ENCODE results near the gene TUBE1.

TUBE1 gene

DNA sequence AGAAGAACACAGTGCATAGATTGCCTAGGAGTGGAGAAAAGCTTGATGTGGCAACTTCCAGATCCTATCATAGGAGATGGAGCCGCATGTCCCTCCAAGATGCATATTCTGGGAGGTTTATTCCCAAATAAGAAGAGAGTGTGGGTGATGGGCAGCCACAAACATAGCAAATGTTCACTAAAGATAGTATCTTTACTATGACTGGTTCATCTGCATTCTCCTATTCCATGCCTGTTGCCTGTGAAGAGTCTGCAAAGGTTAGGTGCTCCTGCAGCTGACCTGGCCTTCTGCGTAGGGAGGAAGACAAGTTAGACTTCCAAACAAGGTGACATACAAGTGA, 47.9 kb downstream of the TUBE1 start:
- H3K4me1 Mint-ChIP-seq: peaks cover 15% of the 10 kb centered on the region
- H3K27me3 Mint-ChIP-seq: no peaks in the 10 kb centered on the region
- no peaks in the 10 kb centered on the region for H3K9me3 Mint-ChIP-seq
- no peak for DNase-seq (ENCODE audit: low spot score in 2 of 2)
- H3K4me3 Mint-ChIP-seq: no peak overlapping the region
- no peak overlapping the region for H3K27ac Mint-ChIP-seq (ENCODE audit: low read depth)
- ATAC-seq (replicated peaks; ENCODE audit: extremely low read depth, poor library complexity, severe bottlenecking): no peak
- H3K36me3 Mint-ChIP-seq (ENCODE audit: insufficient read depth): peaks cover 3% of the 10 kb centered on the region

DNA sequence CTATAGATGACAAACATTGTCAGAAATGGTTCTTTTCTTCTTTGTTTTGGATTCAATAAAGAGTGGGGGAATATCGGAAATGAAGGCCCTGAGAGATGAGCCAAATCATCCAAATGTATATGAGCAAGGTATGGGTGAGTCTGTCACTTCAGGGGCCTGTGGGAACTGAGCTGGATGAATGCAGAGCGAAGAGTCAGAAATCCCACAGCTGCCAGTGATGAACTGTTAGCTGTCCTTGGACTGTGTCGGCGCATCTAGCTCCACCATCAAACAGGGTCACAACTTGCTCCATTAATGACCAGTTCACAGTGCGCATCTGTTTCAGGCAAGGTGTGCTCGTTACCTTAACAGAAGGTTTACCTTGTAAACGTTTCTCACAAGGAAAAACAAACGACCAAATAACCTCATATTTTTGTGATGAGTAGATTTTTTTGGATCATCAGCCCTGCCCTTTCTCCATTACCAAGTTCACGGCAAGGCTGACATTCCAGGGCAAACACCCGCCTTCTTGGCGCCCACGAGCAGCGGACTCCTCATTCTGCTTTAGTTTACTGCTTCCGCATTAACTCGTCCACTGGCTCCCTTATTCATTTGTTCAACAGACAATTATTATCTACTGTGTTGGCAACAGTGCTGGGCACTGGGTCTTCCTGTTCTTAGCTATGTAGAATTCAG, 48.4 kb downstream of the TUBE1 start:
- Mint-ChIP-seq H3K4me3 (no peak overlapping the region), H3K36me3 (ENCODE audit: insufficient read depth) (peaks cover 3% of the 10 kb centered on the region), H3K4me1 (peaks cover 15% of the 10 kb centered on the region), H3K9me3 (no peaks in the 10 kb centered on the region), H3K27me3 (no peaks in the 10 kb centered on the region), H3K27ac (ENCODE audit: low read depth) (no peak overlapping the region)
- DNase-seq (ENCODE audit: low spot score in 2 of 2): no peak
- ATAC-seq (replicated peaks; ENCODE audit: extremely low read depth, poor library complexity, severe bottlenecking): no peak

DNA sequence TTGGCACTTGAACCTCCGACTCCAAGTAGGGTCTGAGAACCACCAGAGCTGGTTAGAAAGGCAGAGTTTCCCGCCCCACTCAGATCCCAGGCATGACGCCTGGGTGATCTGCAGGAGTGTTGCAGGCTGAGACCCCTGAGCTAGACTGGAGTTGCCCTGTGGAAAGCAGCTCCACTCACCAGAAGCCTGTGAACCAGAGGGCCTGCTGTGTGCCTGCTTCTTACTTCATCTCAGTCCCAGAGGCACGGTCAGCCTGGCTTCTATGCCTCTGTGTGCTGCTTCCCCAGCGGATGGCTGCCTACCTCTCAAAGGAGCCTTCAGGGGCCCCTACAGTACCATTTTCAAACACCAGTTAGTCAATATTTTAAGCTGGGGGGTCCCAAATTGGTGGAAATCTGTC, 49.0 kb downstream of the TUBE1 start:
- no peaks in the 10 kb centered on the region for H3K9me3 Mint-ChIP-seq
- H3K36me3 Mint-ChIP-seq (ENCODE audit: insufficient read depth): peaks cover under 1% of the 10 kb centered on the region
- DNase-seq (ENCODE audit: low spot score in 2 of 2): no peak
- no peaks in the 10 kb centered on the region for H3K27me3 Mint-ChIP-seq
- H3K4me1 Mint-ChIP-seq: peaks cover 15% of the 10 kb centered on the region
- ATAC-seq (replicated peaks; ENCODE audit: extremely low read depth, poor library complexity, severe bottlenecking): no peak
- H3K27ac Mint-ChIP-seq (ENCODE audit: low read depth): no peak overlapping the region
- no peak overlapping the region for H3K4me3 Mint-ChIP-seq

GRCh38 chr6:112037783-112038216, 49.5 kb downstream of the TUBE1 start:
- no peak for ATAC-seq (replicated peaks; ENCODE audit: extremely low read depth, poor library complexity, severe bottlenecking)
- Mint-ChIP-seq H3K27me3 (no peaks in the 10 kb centered on the region), H3K4me3 (no peak overlapping the region), H3K4me1 (peaks cover 14% of the 10 kb centered on the region), H3K9me3 (no peaks in the 10 kb centered on the region), H3K36me3 (ENCODE audit: insufficient read depth) (no peaks in the 10 kb centered on the region), H3K27ac (ENCODE audit: low read depth) (no peak overlapping the region)
- DNase-seq (ENCODE audit: low spot score in 2 of 2): no peak

DNA sequence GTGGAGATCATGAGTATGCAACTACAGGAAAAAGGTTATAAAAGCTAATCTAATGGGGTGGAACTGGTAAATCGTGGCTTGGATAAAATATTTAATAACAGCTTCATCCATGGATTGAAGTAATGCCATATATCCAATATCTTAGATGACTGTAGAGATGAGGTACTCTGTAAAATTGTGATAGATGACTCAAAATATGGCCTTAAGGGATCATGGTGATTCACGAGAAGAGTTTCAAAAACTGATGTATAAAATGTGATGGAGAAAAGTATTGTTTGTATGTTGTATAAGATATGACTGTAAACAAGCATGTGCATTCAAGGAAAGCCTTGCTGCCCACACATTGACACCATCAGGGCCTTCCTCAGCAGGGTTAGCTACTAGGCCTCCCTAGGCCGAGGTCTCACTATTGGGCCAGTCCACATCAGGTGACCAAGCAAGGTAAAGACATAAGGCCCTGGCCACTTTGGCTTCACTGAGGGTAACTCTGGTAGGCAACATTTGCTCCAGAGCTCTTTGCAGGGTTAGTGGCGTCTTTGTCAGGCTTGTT, 51.1 kb downstream of the TUBE1 start:
- H3K4me3 Mint-ChIP-seq: no peak overlapping the region
- no peak for ATAC-seq (replicated peaks; ENCODE audit: extremely low read depth, poor library complexity, severe bottlenecking)
- peaks cover 9% of the 10 kb centered on the region for H3K4me1 Mint-ChIP-seq
- no peaks in the 10 kb centered on the region for H3K36me3 Mint-ChIP-seq (ENCODE audit: insufficient read depth)
- no peak for DNase-seq (ENCODE audit: low spot score in 2 of 2)
- H3K27ac Mint-ChIP-seq (ENCODE audit: low read depth): no peak overlapping the region
- H3K27me3 Mint-ChIP-seq: no peaks in the 10 kb centered on the region
- H3K9me3 Mint-ChIP-seq: no peaks in the 10 kb centered on the region

DNA sequence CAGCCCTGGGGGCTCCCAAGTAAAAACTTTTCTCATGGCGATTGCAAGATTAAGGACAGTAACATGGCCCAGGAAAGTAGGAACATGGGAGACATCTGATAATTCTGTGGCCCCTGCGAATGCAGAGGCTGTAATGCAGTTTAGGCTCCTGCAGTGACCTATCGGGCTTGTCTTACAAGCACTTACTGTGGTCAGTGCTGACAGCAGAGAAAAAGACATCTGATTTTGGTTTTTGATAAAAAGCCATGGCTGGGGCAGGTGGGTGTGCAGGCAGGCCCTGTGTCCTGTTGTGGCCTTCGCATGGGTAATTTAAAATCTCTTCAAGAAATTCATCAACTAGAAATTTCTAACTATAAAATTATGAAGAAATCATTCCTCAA, 52.7 kb downstream of the TUBE1 start:
- no peaks in the 10 kb centered on the region for H3K9me3 Mint-ChIP-seq
- H3K27ac Mint-ChIP-seq (ENCODE audit: low read depth): no peak overlapping the region
- DNase-seq (ENCODE audit: low spot score in 2 of 2) (no peak), ATAC-seq (replicated peaks; ENCODE audit: extremely low read depth, poor library complexity, severe bottlenecking) (no peak)
- no peak overlapping the region for H3K4me3 Mint-ChIP-seq
- H3K36me3 Mint-ChIP-seq (ENCODE audit: insufficient read depth): no peaks in the 10 kb centered on the region
- H3K27me3 Mint-ChIP-seq: no peaks in the 10 kb centered on the region
- H3K4me1 Mint-ChIP-seq: peaks cover 23% of the 10 kb centered on the region

DNA sequence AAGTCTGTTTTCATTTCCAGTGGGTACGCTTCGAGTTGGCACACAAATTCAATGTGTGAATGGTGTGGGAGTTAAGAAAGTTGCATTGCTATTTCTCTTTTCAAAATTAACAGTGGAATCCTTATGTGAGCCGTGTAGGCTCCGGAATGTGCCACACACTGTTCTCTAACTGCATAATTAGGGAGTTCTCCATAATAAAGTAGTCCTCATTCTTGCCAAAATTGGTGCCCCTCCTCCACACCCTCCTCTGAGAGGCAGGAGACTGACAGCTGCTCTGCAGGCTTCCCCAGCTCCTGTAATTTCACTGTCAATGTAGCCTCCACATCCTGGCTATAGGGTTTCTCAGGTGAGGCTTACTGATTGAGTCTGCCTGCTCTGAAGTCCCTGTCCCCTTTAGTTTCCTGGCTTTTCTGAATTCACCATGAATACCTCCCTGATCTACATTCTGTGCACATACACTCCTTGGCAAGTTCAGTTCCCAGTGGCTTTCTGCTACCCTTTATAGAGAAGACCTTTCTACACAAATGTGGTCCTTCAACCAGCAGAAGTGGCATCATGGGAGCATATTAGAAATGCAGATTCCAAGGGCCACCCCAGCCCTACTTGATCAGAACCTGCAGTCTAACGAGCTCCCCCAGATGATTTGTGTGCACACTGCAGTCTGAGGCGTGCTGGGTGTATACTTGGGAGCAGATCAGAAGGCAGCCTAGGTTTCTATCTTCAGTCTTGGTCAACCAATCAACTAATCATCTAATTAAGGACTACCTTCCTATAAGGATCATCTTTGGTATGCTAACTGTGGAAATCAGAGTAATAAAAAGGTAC, 53.3 kb downstream of the TUBE1 start:
- DNase-seq (ENCODE audit: low spot score in 2 of 2): no peak
- no peak for ATAC-seq (replicated peaks; ENCODE audit: extremely low read depth, poor library complexity, severe bottlenecking)
- Mint-ChIP-seq H3K4me3 (no peak overlapping the region), H3K9me3 (no peaks in the 10 kb centered on the region), H3K27ac (ENCODE audit: low read depth) (no peak overlapping the region), H3K4me1 (peaks cover 29% of the 10 kb centered on the region), H3K36me3 (ENCODE audit: insufficient read depth) (no peaks in the 10 kb centered on the region), H3K27me3 (no peaks in the 10 kb centered on the region)

DNA sequence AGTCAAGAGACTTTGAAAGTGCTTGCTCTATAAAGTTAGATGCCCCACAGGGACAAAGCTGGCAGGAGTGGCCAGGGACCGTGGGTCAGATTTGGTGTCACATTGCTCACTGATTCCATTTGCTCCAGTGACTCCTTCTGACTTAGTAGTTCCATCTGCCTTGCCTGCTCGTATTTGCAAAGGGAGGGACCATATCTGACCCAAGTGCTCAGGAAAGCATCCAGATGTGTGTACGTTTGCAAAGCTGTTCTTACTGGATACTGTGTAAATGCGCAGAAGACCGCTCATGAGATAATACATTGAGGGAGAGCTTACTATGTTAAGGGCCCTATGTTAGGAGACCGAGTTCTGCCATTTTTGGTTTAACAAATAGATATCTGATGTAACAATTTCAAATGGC, 54.6 kb downstream of the TUBE1 start:
- H3K27me3 Mint-ChIP-seq: no peaks in the 10 kb centered on the region
- no peak overlapping the region for H3K27ac Mint-ChIP-seq (ENCODE audit: low read depth)
- H3K36me3 Mint-ChIP-seq (ENCODE audit: insufficient read depth): no peaks in the 10 kb centered on the region
- H3K9me3 Mint-ChIP-seq: no peaks in the 10 kb centered on the region
- DNase-seq (ENCODE audit: low spot score in 2 of 2): no peak
- H3K4me1 Mint-ChIP-seq: peaks cover 41% of the 10 kb centered on the region
- no peak overlapping the region for H3K4me3 Mint-ChIP-seq
- ATAC-seq (replicated peaks; ENCODE audit: extremely low read depth, poor library complexity, severe bottlenecking): no peak

- Mint-ChIP-seq H3K4me3 (no peak overlapping the region), H3K36me3 (ENCODE audit: insufficient read depth) (no peaks in the 10 kb centered on the region), H3K9me3 (no peaks in the 10 kb centered on the region), H3K4me1 (peaks cover 47% of the 10 kb centered on the region), H3K27ac (ENCODE audit: low read depth) (no peak overlapping the region), H3K27me3 (no peaks in the 10 kb centered on the region)
- ATAC-seq (replicated peaks; ENCODE audit: extremely low read depth, poor library complexity, severe bottlenecking) (no peak), DNase-seq (ENCODE audit: low spot score in 2 of 2) (no peak)
Measured at GRCh38 chr6:112031960-112032359, 55.3 kb downstream of the TUBE1 start.

- H3K36me3 Mint-ChIP-seq (ENCODE audit: insufficient read depth): no peaks in the 10 kb centered on the region
- H3K4me3 Mint-ChIP-seq: no peak overlapping the region
- peaks cover 52% of the 10 kb centered on the region for H3K4me1 Mint-ChIP-seq
- H3K27me3 Mint-ChIP-seq: no peaks in the 10 kb centered on the region
- no peaks in the 10 kb centered on the region for H3K9me3 Mint-ChIP-seq
- ATAC-seq (replicated peaks; ENCODE audit: extremely low read depth, poor library complexity, severe bottlenecking): no peak
- peak overlapping the region; percentile 91 for H3K27ac Mint-ChIP-seq (ENCODE audit: low read depth)
- no peak for DNase-seq (ENCODE audit: low spot score in 2 of 2)
Measured at GRCh38 chr6:112030961-112031660, 56.2 kb downstream of the TUBE1 start.

- DNase-seq (ENCODE audit: low spot score in 2 of 2) (no peak), ATAC-seq (replicated peaks; ENCODE audit: extremely low read depth, poor library complexity, severe bottlenecking) (no peak)
- Mint-ChIP-seq H3K36me3 (ENCODE audit: insufficient read depth) (no peaks in the 10 kb centered on the region), H3K27ac (ENCODE audit: low read depth) (peak overlapping the region; percentile 91), H3K4me1 (peaks cover 52% of the 10 kb centered on the region), H3K4me3 (no peak overlapping the region), H3K9me3 (no peaks in the 10 kb centered on the region), H3K27me3 (no peaks in the 10 kb centered on the region)
Measured at GRCh38 chr6:112030206-112030960, 56.9 kb downstream of the TUBE1 start.

Data from central memory CD8-positive, alpha-beta T cell (primary cell).